NT2/D1 (cell line): Measurements from ENCODE around the gene TBX2.

Experiments used
- YY1 ChIP-seq: IDR thresholded peaks from 2 replicates; pipeline ENCODE4 v1.6.1; 2011; ENCODE audit not compliant: insufficient read length, insufficient read depth
- ZNF274 ChIP-seq: IDR thresholded peaks from 2 replicates; pipeline ENCODE4 v1.6.1; 2011; ENCODE audit warnings: mild to moderate bottlenecking, low read depth, low read length

DNA sequence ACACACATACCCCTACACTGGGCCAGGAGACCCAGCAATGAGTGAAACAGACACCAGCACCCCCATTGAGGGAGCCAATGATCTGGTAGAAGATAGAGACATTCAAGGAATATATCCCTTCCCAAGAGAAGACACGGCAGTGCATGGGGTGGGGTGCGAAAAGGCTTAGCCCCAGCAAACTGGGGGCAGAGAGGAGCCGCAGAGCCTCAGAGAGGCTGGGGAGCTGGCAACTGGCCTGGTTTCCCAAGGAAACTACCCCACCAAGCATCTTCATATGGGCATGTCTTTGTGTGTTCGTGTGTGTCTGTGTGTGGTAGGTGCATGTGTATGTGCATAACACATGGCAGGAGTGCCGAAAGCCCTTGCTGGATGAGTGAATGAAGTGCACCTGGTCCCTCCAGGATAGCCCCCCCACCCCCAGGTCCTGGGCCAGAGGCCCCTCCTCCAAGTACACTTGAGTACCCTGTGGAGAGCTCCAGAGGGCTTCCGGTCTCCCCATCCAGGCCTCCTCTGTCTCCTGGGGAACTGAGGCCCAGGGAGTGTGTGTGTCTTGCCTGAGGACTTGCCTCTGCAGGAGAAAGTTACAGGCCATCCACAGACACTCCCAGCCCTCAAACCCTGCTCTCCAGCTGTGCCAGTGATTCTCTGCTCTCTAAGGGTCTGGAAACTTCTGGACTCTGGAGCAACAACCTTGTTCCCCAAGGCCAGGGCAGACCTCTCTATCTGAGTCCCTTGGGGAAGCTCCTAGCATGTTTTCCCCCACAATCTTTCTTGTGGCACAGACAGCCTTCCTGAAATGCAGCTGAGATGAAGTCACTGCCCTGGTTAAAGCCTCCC is 15.9 kb downstream of the TBX2 start:
- TF ChIP-seq ZNF274 = no peak
- no peak for TF ChIP-seq YY1
